HG03571 (cell line): ENCODE measurements around the gene TENM3.

ENCODE experiments used
- ATAC-seq: cut with Tn5 transposase; IDR thresholded peaks from one replicate; pipeline ENCODE4 v1.9.1; 2021; ENCODE audit not compliant: unreplicated experiment

The TENM3 gene

DNA sequence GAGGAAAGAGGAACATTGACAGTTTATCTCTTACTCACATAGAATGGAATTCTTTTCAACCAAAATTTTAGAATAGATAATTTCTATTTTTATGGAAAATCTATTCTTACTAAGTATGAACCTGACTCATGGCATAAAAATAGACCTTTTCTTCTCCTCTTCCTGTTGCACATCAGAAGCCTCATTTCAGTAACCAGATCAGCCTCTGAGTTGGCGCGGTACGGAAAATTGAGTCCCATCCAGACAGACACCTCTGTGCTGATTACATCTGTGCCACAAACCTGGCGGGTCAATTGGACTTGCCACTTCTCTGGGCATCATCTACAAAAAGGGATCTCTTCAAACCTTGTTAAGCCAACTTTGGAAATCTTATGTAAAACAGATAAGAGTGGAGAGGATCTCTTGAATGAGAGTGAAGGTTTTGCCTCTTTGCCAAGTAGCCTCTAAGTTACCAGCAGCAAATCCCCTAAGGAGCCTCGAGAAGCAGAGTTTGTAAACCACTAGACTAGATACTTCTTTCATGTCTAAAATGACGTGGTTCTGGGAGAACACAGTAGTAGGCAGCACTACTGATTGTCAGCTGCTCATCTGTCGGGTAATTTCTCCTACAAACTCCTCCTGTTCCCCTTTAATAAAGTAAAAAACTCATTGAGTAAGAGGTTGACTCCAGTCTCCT lies 37.4 kb downstream of the TENM3 start:
- no peak for ATAC-seq

DNA sequence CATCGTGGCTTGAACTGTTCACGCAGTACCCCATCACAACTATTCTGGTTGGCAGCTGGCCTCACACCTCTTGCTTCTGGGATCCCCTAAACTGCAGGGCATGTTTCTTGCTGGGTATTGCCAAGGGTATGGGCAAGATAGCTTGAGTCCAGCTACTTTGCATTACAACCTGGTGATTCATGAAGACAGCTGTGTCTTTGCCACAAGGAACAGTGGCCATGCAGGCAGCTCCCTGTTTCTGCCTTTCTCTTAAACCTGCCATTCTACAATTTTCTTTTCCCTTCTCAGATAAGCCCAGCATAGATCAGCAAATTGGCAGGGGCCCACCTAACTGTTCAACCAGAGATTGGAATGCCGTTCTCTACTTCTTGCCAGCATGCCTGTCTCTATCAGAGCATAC lies 42.8 kb downstream of the TENM3 start:
- ATAC-seq = no peak

DNA sequence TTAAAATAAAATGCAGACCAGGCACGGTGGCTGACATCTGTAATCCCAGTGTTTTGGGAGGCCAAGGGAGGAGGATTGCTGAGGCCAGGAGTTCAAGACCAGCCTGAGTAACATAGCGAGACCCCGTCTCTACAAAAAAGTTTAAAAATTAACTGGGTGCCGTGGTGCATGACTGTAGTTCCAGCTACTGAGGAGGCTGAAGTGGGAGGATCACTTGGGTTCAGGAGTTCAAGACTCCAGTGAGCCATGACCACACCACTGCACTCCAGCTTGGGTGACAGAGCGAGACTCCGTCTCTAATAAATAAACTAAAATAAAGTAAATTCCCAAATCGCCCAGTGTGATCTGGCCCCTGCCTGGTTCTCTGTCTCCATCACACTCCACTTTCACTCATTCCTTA lies 43.7 kb downstream of the TENM3 start:
- ATAC-seq = no peak

DNA sequence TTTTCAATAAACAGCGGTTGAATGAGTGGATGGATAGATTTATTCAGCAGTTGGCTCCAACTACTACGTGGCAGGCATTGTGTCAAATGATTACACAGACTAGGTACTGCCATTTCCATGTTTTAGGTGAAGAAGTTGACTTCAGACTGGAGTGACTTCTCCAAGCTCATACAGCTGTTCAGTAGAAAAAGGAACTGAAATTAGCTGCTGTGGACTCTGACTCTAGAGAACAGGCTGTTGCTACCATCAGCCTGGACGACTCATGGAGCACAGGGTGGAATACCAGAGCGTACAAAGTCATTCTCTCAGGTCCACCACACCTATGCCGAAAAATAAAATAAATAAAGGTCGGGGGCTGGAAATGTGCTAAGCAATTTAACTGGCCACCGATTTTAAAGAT lies 45.3 kb downstream of the TENM3 start:
- no peak for ATAC-seq

DNA sequence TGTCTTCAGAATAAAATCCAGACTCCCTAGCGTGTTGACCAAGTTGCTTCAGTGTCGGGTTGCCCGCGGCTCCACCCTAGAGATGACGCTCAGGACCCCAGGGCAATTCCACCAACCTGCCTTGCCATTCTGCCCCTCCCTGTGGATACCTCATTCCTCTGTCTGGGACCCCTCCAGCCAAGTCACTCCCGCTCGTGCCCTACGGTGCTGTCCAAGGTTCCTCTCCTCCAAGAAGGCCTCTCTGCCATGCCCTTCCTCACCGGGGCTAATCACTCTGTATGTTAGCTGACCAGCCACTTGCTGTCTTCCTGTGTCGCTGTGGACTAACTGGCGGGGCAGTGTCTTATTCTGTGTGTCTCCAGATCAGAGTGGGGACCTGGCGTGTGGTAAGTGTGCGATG lies 46.6 kb downstream of the TENM3 start:
- ATAC-seq = no peak

DNA sequence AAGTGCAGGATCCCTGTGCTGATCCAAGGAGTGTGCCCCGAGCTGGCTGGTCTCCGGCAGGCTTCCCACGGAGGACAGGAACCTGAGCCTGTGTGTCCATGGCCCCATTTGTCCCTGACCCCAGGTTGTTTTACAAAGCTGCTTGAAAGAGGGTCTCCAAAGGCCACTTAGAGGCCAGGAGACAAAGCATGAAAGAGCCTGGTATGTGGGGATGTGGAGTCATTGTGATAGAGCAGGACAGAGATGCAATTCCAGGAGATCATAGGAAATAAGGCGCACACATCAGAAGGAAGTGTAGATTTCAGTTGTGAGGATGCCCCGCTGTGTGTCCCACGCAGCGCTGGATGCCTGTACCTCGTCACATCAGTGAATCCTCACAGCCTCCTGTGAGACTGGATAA lies 48.0 kb downstream of the TENM3 start:
- no peak for ATAC-seq

DNA sequence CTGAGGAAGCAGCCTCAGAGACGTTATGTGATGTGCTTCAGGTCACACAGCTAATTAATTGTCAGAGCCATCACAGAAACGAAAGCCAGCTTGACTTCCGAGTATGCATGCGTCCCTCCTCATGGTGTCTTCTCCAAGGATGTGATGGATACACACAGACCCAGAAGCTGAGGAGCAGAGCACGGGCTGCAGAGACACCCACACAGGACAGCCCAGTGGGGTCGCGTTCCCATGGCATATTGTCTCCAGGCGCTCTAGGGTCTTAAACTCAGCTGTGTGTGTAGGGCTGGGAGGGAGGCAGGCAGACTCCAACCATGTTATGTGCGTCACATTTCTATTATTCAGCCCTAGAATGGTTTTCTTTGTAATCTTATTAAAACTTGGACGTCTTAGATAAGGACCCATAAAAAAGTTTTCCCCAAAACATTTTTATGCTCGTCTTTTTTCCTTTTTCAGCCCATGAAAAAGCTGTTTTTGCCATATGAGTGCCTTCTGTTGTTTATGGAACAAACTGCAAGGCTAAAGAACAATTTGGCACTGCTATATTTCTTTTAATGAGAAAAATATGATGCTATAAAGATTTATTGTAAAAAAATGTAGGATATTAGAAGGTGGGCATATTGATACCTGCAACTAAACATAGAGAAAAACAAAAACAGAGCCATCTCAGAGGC lies 48.5 kb downstream of the TENM3 start:
- ATAC-seq = no peak

DNA sequence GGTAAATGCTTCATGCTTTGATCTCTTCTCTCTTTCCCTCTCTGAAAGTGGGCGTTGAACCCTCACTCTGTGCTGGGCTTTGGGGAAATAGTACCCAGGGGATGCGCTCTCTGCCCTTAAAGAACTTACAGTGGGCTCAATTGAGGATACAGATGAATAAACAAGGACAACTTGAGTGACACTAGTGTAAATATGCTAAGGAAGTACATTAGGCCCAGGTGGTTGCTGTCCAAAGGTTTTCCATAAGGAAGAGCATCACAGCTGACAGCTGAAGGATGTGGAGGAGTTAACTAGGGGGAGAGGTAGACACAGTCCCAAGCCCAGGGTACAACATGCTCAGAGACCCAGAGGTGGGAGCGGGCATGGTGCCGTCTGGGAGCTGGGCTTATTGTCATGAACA lies 49.4 kb downstream of the TENM3 start:
- no peak for ATAC-seq

DNA sequence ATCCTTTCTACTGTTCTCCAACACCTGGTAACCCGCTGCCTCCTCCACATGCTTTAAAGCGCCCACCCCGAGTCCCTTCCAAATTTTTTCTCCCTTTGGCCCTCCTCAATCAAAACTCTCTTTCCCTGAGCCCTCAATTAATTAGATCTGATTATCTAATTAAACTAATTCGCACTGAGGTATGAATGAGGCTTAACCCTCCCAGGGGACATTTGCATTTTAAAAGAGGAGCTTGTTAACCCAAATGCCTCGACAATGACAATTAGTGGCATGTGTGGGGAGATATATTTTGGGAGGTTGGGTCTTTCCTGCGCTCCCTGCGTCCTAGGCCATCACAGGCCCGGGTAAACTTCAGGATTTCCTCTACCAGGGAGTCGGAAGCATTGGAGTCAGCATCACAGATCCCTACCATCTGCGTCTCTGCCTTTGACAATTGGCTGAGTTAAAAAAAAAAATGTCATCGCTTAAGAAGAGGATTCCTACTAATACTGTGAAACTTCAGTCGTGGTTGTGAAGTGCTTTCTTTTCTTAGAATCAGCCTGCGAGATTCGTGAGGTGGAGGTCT lies 50.6 kb downstream of the TENM3 start:
- ATAC-seq = no peak

DNA sequence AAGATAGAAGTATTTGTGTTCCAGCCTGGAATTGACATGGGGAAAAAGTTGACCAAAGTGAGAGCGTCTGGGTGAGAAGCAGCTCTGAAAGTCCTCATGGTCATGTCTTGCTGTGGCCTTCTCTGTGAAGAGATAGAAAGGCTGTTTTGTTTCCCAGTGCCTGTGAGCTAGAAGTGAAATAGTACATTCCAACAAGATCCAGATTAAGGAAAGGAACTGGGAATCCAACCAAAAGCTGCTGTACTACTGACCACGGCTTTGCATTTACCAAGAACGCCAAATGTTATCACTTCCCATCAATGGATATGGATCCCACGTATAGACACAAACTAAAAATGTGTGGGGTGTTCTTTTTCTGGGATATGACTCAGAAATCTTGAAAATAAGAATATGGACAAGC lies 51.2 kb downstream of the TENM3 start:
- no peak for ATAC-seq

DNA sequence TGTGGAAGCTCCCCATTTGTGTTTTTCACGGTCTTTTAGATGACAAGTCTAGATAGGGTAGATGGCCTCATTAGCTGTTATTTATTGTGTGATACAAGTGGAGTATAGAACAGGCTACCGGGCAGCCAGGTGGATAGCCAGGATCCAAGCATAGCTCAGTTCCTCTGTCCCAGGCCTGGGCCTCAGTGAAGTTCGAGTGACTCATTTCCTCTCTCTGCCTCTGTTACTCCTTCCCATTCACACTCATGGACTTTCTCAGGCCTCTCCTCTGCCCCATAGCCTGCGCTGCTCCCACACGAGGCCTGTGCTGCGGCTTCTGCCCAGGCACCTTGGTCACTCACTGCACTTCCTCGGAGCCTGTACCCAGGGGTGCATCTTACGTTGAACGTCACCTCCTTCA lies 54.5 kb downstream of the TENM3 start:
- ATAC-seq = no peak

DNA sequence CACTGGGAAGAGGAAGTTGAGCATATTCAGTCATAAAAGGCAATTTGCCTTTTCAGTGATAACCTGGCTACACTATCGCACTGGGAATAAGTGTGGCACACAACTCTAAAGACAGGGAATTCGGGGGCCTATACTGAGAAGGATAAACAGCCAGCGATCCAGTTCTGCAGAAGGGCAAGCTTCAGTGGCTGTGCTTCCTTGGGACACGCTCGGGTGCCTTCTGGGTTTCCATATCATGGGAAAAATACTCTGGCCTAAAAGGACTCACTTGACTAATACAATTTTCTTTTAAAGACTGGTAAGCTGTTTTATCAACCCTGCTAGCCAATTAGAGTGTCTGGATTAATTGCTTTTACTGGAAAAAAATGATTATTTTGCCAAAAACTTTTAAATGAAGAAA lies 58.5 kb downstream of the TENM3 start:
- no peak for ATAC-seq

DNA sequence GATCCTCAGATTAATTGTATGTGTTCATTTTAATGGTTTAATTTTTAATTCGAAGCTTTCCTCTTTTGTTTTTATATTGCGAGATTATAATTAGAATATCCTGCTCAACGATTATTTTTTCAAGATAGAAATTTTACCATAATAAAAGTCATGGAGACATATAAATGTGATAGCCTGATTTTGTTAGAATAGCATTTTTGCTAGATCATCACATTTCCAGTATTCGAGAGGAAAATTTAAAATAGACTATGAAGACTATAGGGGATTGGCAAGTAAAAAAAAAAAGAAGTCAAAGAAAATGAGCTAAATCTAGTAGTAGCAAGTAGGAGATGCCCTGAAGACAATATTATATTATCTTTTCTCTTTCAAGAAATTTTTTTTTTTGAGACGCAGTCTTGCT lies 60.6 kb downstream of the TENM3 start:
- no peak for ATAC-seq

DNA sequence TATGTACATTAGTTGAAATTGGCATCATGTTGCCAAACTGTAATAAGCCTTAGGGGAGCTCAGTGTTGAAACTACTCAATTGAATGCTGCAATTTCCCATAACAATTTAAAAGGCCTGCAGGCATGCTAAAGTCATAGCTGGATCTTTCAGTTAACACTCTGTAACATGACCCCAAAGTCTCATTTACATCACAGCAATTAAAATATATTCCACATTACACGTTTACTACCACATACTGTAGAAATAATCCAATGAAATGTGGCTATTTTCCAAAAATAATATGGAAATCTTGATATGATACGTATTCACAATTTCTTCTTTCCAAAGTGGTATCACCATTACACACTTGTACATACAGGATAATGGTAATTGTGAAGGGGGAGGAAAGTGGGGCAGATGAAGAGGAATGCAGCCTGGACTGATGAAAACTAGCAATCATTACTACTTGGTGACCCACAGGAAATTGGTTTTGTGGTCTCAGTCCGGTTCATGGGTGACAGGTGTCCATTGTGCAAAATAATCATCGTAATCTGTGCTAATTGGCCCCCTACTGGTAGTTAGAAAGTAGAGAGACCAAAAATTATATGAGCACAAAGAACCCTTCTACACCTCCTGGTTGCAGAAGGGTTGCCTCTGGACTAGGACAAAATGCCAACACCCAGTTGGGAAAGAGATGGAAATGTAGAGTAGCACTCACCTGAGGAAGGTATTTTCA lies 63.7 kb downstream of the TENM3 start:
- no peak for ATAC-seq

DNA sequence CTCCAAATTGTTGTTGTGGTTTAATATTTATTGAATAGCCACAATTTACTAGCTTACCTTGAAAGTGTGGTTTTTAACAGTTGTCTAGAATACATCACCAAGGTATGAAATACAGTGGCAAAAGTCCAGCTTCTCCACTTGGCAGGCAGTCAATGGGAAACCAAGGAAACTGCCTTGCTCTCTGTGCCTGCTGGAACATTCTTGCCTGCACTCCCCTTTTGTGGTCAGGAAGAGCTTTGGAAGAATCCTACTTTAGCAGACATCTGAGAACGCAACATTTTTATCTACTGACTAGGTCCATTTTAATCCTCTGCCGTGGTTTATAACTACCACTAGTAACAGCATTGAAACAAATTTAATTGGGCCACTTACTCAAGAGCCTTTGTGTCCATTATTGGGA lies 64.5 kb downstream of the TENM3 start:
- ATAC-seq = no peak

DNA sequence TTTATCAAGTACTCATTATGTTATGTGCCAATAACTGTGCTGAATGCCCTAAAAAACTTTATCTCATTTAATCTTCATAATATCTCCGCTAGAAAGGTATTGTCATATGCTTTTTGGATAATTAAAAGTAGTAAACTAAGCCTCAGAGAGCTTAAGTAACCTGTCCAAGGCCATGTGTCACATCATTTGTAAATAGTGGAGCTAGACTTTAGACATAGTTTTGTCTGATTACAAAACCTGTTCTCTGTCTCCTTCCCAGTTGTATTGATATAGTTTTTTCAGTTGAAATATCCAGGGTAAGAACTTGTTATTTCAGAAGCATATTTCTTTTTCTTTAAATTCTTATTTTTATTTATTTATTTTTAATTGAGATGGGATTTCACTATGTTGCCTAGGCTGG lies 66.7 kb downstream of the TENM3 start:
- ATAC-seq = no peak

DNA sequence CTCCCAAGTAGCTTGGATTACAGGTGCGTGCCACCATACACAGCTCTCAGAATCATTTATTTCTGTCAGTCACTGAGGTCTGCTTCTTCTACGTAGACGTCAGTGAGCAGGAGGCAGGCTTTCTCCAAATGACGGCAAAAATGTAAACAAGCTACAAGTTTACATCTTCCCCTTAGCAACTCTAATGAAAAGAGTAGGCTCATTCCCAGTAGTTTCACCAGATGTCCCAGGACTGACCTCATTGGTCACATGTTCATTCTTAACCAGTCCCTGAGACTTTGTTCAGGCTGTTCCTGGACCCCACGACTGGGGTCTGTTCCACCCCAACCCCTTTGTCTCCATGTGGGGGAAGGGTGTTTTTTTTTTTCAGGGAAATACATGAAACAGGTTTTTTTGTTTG lies 67.1 kb downstream of the TENM3 start:
- ATAC-seq = no peak

DNA sequence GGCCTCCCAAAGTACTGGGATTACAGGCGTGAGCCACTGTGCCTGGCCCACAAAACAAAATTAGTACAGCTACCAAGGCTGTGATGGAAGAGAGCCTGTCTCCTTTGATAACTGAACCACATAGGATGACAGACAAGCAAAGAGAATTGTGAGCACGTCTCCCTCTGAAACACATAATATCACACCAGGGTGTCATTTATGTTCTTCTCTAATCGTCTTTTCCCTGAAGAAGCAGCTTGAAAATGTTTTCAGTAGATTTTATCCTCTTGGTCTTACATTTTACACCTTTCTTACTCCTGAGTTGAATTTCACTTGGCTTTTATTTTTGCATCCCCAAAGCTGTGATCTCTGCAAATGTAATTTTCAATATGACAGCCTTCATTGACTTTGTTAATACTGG lies 67.8 kb downstream of the TENM3 start:
- no peak for ATAC-seq

DNA sequence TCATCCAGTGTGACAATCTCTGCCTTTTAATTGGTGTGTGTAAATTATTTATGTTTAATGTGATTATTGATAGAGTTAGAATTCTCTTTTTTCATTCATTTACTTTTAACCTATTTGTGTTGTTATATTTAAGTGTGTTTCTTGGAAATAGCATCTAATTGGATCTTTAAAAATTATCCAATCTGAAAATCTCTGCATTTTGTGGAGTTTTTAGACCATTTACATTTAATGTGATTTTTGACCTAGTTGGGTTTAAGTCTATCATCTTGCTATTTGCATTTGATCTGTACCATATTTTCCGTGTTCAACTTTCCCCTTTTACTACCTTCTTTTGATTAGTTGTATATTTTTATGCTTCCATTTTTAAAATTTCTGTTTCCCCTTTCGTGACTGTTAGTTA lies 71.3 kb downstream of the TENM3 start:
- no peak for ATAC-seq

DNA sequence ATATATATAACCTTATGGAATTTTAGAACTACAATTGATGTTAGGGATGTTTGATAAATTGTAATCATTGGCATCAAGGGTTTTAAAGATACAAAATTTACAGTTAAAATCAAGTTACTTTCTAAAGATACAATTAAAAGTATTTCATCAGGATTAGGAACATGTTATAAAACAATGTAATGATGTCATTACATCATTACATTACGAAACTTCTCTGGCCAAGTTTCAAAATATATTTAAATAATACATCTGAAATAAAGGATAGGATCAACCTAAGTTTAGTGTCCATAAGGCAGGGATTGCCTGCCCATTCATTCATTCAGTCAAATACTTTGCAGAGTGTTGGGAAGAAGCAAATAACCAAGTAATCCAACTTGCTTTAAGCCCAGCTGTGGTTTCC lies 75.1 kb downstream of the TENM3 start:
- no peak for ATAC-seq

DNA sequence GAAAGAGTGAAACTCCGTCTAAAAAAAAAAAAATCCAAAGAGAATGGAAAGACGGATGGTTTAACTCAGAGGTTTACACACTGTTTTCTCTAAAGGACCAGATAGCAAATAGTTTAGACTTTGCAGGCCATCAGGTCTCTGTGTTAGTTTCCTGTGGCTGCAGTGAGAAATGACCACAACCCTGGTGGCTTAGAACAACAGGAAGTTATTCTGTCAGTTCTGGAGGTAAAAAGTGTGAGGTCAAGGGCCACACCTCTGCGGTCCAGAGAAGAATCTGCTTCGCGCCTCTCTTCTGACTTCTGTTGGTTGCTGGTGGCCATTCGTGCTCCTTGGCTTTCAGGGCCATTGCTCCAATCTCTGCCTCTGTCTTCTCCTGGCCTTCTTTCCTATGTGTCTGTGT lies 76.9 kb downstream of the TENM3 start:
- no peak for ATAC-seq

DNA sequence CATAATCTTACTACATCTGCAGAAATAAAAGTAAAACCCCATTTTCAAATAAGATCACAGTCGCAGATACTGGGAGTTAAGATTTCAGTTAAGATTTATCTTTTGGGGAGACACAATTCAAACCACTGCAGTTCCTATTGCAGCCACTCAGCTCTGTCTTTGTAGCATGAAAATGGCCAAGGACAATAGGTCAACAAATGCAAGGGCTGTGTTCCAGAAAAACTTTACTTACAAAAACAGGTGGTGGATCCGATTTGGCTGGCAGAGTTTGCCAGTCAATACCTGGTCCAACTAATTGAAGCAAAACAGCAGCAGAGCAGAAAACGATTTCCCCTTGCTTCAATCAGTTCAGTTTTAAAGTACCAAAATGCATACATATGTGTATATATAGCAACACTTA lies 77.4 kb downstream of the TENM3 start:
- ATAC-seq = no peak
